ENCODE results near the gene IRAK1.

- TF ChIP-seq REST (IDR thresholded peaks at IDR 0.05; ENCODE audit: borderline replicate concordance in 1 of 2, low read depth in 1 of 2, low read length in 2 of 2) (no peak), MXD1 (CRISPR knock-in tag; IDR thresholded peaks at IDR 0.05) (no peak), ATF2 (CRISPR knock-in tag; IDR thresholded peaks at IDR 0.05) (no peak), CTCF (CRISPR knock-in tag; IDR thresholded peaks at IDR 0.05) (no peak), ZNF274 (CRISPR knock-in tag; IDR thresholded peaks at IDR 0.05) (no peak), ZBTB33 (CRISPR knock-in tag; IDR thresholded peaks at IDR 0.05) (no peak), EZH2 (conservative IDR thresholded peaks at IDR 0.05; ENCODE audit: low read depth, low read length) (no peak), ATF7 (IDR thresholded peaks at IDR 0.05) (no peak), ATF7 (CRISPR knock-in tag; IDR thresholded peaks at IDR 0.05) (no peak), FOXK1 (CRISPR knock-in tag; IDR thresholded peaks at IDR 0.05; ENCODE audit: borderline replicate concordance, low read depth) (no peak), KAT2B (IDR thresholded peaks at IDR 0.05; ENCODE audit: borderline replicate concordance, low read depth, low read length) (no peak)
These were observed 45.1 kb upstream of the IRAK1 start for GRCh38 chrX:154064637-154065435.

All from HepG2 (cell line).